HCT116 (cell line): Measurements from ENCODE around the gene GASK1A. TPM values are rescaled to one million over a fixed set of nuclear protein-coding genes. Genes with fewer than 3 reads are reported as not detected.
A peak's percentile ranks its signal among the peaks of the same experiment; 100 is the strongest.

ENCODE experiments used
- ATAC-seq: fragments of 200-7000 bp; cut with Tn5 transposase; 2 replicates; pipeline ENCODE4 v1.9.1; 2020; ENCODE audit warnings: mild to moderate bottlenecking, moderate library complexity
- BruUV-seq: library from RNA; stranded (reverse); fragments of 400-500 nt; replicated peaks from 2 replicates; lab custom pipeline; 2021; lab: Mats Ljungman, UMichigan
- CTCF ChIA-PET: fragments of 300-600 bp; sonication (Branson Sonifier 250); formaldehyde crosslinking; loops from one replicate; lab custom pipeline; 2021; ENCODE audit warnings: antibody characterized with exemption; lab: Charles Lee
- POLR2A ChIA-PET: fragments of 300-600, 350-600 bp; sonication (Branson Sonifier 250); formaldehyde crosslinking; loops from one replicate; lab custom pipeline; 2021; ENCODE audit warnings: antibody characterized with exemption; lab: Charles Lee
- RAD21 ChIA-PET, 2 experiments: fragments of 300-600 bp; sonication (Branson Sonifier 250); formaldehyde crosslinking; loops; one replicate each; lab custom pipeline; 2023; ENCODE audit warnings: low total read pairs in 2 of 2; ENCODE audit not compliant: uncharacterized antibody in 2 of 2, unreplicated experiment in 2 of 2, low non-redundant PET in 1 of 2; lab: Charles Lee
- DNase-seq: peaks from one replicate; pipeline ENCODE4 v3.0.0-alpha.2; 2010; ENCODE audit warnings: low read depth, low spot score
- H2AFZ ChIP-seq: fragments of 200-600 bp; shearing (Covaris generic), sonication (generic); 2 replicates; pipeline ENCODE4 v1.6.1; 2017; ENCODE audit warnings: low read depth, mixed run types, mixed read lengths, antibody characterized with exemption, low read length; ENCODE audit not compliant: poor library complexity, severe bottlenecking
- H3K27ac ChIP-seq: 2 replicates; pipeline ENCODE4 v1.5.1; 2012; ENCODE audit warnings: low read depth, low read length
- H3K27me3 ChIP-seq: fragments of 200-600 bp; sonication (generic); 2 replicates; pipeline ENCODE4 v1.6.1; 2016; ENCODE audit warnings: mixed run types, low read length, mixed read lengths; ENCODE audit not compliant: insufficient read depth
- H3K36me3 ChIP-seq, 2 experiments: fragments of 200-500 bp in 1 of 2; fragments of 200-600 bp in 1 of 2; sonication (Bioruptor generic) in 1 of 2; sonication (generic) in 1 of 2; 2 replicates each; pipeline versions ENCODE4 v1.5.1 to v1.6.1; 2014 to 2016; ENCODE audit warnings: low read length in 2 of 2, inconsistent platforms in 1 of 2, mixed read lengths in 1 of 2, mixed run types in 1 of 2; ENCODE audit not compliant: insufficient read depth in 2 of 2, control insufficient read depth in 1 of 2
- H3K4me1 ChIP-seq, 2 experiments: fragments of 200-600 bp in 1 of 2; sonication (generic) in 1 of 2; 2 replicates each; pipeline versions ENCODE4 v1.5.1 to v1.6.1; 2012 to 2017; ENCODE audit warnings: low read length in 2 of 2, inconsistent platforms in 1 of 2, mild to moderate bottlenecking in 1 of 2, mixed read lengths in 1 of 2, mixed run types in 1 of 2, moderate library complexity in 1 of 2; ENCODE audit not compliant: insufficient read depth in 2 of 2, control insufficient read depth in 1 of 2
- H3K4me2 ChIP-seq: fragments of 200-600 bp; sonication (generic); 2 replicates; pipeline ENCODE4 v1.6.1; 2017; ENCODE audit warnings: mixed run types, low read length, mixed read lengths
- H3K4me3 ChIP-seq, 2 experiments: fragments of 200-600 bp in 1 of 2; sonication (generic) in 1 of 2; replicated peaks in 1 of 2; 2 replicates each; pipeline ENCODE4 v1.5.1; 2011 to 2016; ENCODE audit warnings: low read length in 2 of 2, control low read depth in 1 of 2, low read depth in 1 of 2, mild to moderate bottlenecking in 1 of 2, mixed read lengths in 1 of 2, mixed run types in 1 of 2
- H3K79me2 ChIP-seq: fragments of 200-600 bp; sonication (generic); 2 replicates; pipeline ENCODE4 v1.6.1; 2017; ENCODE audit warnings: mild to moderate bottlenecking, mixed run types, low read length, moderate library complexity, mixed read lengths; ENCODE audit not compliant: insufficient read depth
- H3K9ac ChIP-seq: fragments of 200-600 bp; sonication (generic); 2 replicates; pipeline ENCODE4 v1.6.1; 2016; ENCODE audit warnings: low read length, mixed read lengths
- H3K9me2 ChIP-seq: fragments of 200-600 bp; sonication (generic), shearing (Covaris generic); 2 replicates; pipeline ENCODE4 v1.6.1; 2017; ENCODE audit warnings: mixed run types, mild to moderate bottlenecking, moderate library complexity; ENCODE audit not compliant: insufficient read depth
- H3K9me3 ChIP-seq, 2 experiments: fragments of 200-500 bp in 1 of 2; fragments of 200-600 bp in 1 of 2; sonication (Bioruptor generic) in 1 of 2; sonication (generic) in 1 of 2; 2 replicates each; pipeline ENCODE4 v1.6.1; 2014 to 2017; ENCODE audit warnings: low read length in 2 of 2, mixed read lengths in 2 of 2, inconsistent platforms in 1 of 2, low read depth in 1 of 2, mild to moderate bottlenecking in 1 of 2, mixed run types in 1 of 2, moderate library complexity in 1 of 2; ENCODE audit not compliant: control insufficient read depth in 1 of 2, insufficient read depth in 1 of 2
- H4K20me1 ChIP-seq: fragments of 200-600 bp; sonication (generic), shearing (Covaris generic); 2 replicates; pipeline ENCODE4 v1.6.1; 2017; ENCODE audit warnings: mixed run types, mild to moderate bottlenecking, moderate library complexity; ENCODE audit not compliant: insufficient read depth
- ATF3 ChIP-seq: IDR thresholded peaks from 2 replicates; pipeline ENCODE4 v1.6.1; 2012
- CEBPB ChIP-seq: IDR thresholded peaks from 2 replicates; pipeline ENCODE4 v1.6.1; 2012; ENCODE audit warnings: low read depth
- EGR1 ChIP-seq: IDR thresholded peaks from 2 replicates; pipeline ENCODE4 v1.6.1; 2012; ENCODE audit warnings: low read depth
- EZH2phosphoT487 ChIP-seq: fragments of 200-600 bp; IDR thresholded peaks from 2 replicates; pipeline ENCODE4 v1.6.1; 2018; ENCODE audit warnings: antibody characterized with exemption, borderline replicate concordance
- FOSL1 ChIP-seq: IDR thresholded peaks from 2 replicates; pipeline ENCODE4 v1.6.1; 2012; ENCODE audit warnings: low read depth
- JUND ChIP-seq: IDR thresholded peaks from 2 replicates; pipeline ENCODE4 v1.6.1; 2012
- MAX ChIP-seq: IDR thresholded peaks from 2 replicates; pipeline ENCODE4 v1.6.1; 2012
- POLR2A ChIP-seq: IDR thresholded peaks from 2 replicates; pipeline ENCODE4 v1.7.0; 2011; ENCODE audit warnings: borderline replicate concordance; ENCODE audit not compliant: insufficient read depth, insufficient read length; ENCODE audit errors: extremely low read depth
- POLR2AphosphoS5 ChIP-seq: IDR thresholded peaks from 2 replicates; pipeline ENCODE4 v1.6.1; 2011; ENCODE audit warnings: mild to moderate bottlenecking, low read depth, low read length, moderate library complexity
- RAD21 ChIP-seq: IDR thresholded peaks from 2 replicates; pipeline ENCODE4 v1.6.1; 2012; ENCODE audit warnings: low read depth, mild to moderate bottlenecking
- SIN3A ChIP-seq: IDR thresholded peaks from 2 replicates; pipeline ENCODE4 v1.6.1; 2012; ENCODE audit warnings: low read depth
- SP1 ChIP-seq: IDR thresholded peaks from 2 replicates; pipeline ENCODE4 v1.6.1; 2012; ENCODE audit warnings: low read depth
- SRF ChIP-seq: IDR thresholded peaks from 2 replicates; pipeline ENCODE4 v1.6.1; 2012; ENCODE audit warnings: low read depth
- YY1 ChIP-seq: IDR thresholded peaks from 2 replicates; pipeline ENCODE4 v1.6.1; 2011; ENCODE audit warnings: low read length, low read depth, moderate library complexity, mild to moderate bottlenecking; ENCODE audit not compliant: insufficient replicate concordance; ENCODE audit errors: extremely low read depth
- ZFX ChIP-seq: fragments of 450-650 bp; IDR thresholded peaks from 2 replicates; pipeline ENCODE4 v1.6.1; 2017
- ZNF274 ChIP-seq: fragments of 200-500 bp; sonication (Bioruptor generic); IDR thresholded peaks from 2 replicates; pipeline ENCODE4 v1.6.1; 2014; ENCODE audit warnings: mild to moderate bottlenecking, low read depth, low read length, inconsistent platforms
- intact Hi-C: fragments of 100-400 bp; cut with micrococcal nuclease; formaldehyde crosslinking; loops from 2 replicates; pipeline ENCODE4 v1.10.0; 2022
- total RNA-seq: library from RNA; stranded (reverse); gene quantifications from one replicate; pipeline ENCODE4 v1.2.1, GENCODE V29; 2021; ENCODE audit not compliant: unreplicated experiment
- TF ChIP-seq, protein P1 (sequence below): IDR thresholded peaks from 2 replicates; pipeline ENCODE4 v1.6.1; 2011; ENCODE audit warnings: mild to moderate bottlenecking, low read length, moderate library complexity; ENCODE audit not compliant: insufficient replicate concordance; ENCODE audit errors: extremely low read depth
- TF ChIP-seq, protein P2 (sequence below), 3 experiments: fragments of 200-600 bp in 1 of 3; sonication (generic) in 1 of 3; IDR thresholded peaks in 2 of 3; conservative IDR thresholded peaks in 1 of 3; 2 replicates each; pipeline ENCODE4 v1.5.1; 2012 to 2017; ENCODE audit warnings: low read depth in 2 of 3, low read length in 2 of 3, antibody characterized with exemption in 1 of 3, borderline replicate concordance in 1 of 3, control low read depth in 1 of 3, mild to moderate bottlenecking in 1 of 3, mixed read lengths in 1 of 3, mixed run types in 1 of 3, moderate library complexity in 1 of 3; ENCODE audit not compliant: insufficient read depth in 1 of 3

The GASK1A gene
- total RNA-seq, 1 experiment from 2014 or later = 1.0 TPM

- no peaks in the 10 kb centered on the region for H3K79me2 ChIP-seq
- CTCF ChIA-PET = no interaction called here
- RAD21 ChIA-PET = no interaction called here
- no peaks in the 10 kb centered on the region for H3K36me3 ChIP-seq
- peaks cover 0 to 15% of the 10 kb centered on the region in 2 experiments; a peak in 2 of 4 replicates for H3K4me1 ChIP-seq
- POLR2A ChIA-PET = no interaction called here
- TF ChIP-seq EZH2phosphoT487 (no peak), ZFX (no peak), JUND (0 out of 2 replicates have a peak, but pooled peaks have one; percentile 18), YY1 (no peak), POLR2AphosphoS5 (no peak), FOSL1 (peak; percentile 23; the same call in 1 of the 2 replicates), MAX (no peak), EGR1 (0 out of 2 replicates have a peak, but pooled peaks have one; percentile 30), RAD21 (no peak), SIN3A (no peak), SRF (no peak)
- peak overlapping the region; percentile 22; the same call in 1 of the 2 replicates for H3K4me2 ChIP-seq
- no peak overlapping the region for H2AFZ ChIP-seq
- no peaks in the 10 kb centered on the region for H3K9me3 ChIP-seq
- no TSS peak for BruUV-seq
- H3K9me2 ChIP-seq = no peaks in the 10 kb centered on the region
- DNase-seq (no peak), ATAC-seq (no peak)
- intact Hi-C loops = no loop called here
- no peak overlapping the region for H3K4me3 ChIP-seq
- H3K27ac ChIP-seq = no peak overlapping the region
- no peak overlapping the region for H3K9ac ChIP-seq
- no peaks in the 10 kb centered on the region for H4K20me1 ChIP-seq
- H3K27me3 ChIP-seq = no peaks in the 10 kb centered on the region
Measured at GRCh38 chr3:43004282-43004681, 25.2 kb downstream of the GASK1A start.

DNA sequence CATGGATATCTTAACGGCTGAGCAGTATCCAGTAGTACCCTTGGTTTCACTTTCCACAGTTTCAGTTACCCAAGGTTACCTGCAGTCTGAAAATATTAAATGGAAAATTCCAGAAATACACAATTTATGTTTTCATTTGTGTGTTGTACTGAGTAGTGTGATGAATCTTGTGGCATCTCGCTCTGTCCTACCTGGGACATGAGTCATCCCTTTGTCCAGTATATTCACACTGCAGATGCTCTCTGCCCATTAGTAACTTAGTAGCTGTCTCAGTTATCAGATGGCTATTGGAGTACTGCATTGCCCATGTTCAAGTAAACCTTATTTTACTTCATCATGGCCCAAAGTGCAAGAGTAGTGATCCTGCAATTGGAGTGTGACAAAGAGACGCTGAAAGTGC is 26.1 kb downstream of the GASK1A start:
- Histone ChIP-seq H3K4me3 (no peak overlapping the region), H3K9me2 (no peaks in the 10 kb centered on the region), H3K9ac (no peak overlapping the region), H3K4me1 (peaks cover 0 to 15% of the 10 kb centered on the region in 2 experiments; a peak in 2 of 4 replicates), H3K36me3 (no peaks in the 10 kb centered on the region), H3K27me3 (no peaks in the 10 kb centered on the region), H4K20me1 (no peaks in the 10 kb centered on the region), H3K79me2 (no peaks in the 10 kb centered on the region), H2AFZ (no peak overlapping the region), H3K4me2 (no peak overlapping the region), H3K9me3 (no peaks in the 10 kb centered on the region), H3K27ac (no peak overlapping the region)
- ATAC-seq (no peak), DNase-seq (no peak)
- POLR2A ChIA-PET = no interaction called here
- intact Hi-C loops = no loop called here
- BruUV-seq = no TSS peak
- CTCF ChIA-PET = no interaction called here
- RAD21 ChIA-PET = no interaction called here
- TF ChIP-seq, protein P1, sequence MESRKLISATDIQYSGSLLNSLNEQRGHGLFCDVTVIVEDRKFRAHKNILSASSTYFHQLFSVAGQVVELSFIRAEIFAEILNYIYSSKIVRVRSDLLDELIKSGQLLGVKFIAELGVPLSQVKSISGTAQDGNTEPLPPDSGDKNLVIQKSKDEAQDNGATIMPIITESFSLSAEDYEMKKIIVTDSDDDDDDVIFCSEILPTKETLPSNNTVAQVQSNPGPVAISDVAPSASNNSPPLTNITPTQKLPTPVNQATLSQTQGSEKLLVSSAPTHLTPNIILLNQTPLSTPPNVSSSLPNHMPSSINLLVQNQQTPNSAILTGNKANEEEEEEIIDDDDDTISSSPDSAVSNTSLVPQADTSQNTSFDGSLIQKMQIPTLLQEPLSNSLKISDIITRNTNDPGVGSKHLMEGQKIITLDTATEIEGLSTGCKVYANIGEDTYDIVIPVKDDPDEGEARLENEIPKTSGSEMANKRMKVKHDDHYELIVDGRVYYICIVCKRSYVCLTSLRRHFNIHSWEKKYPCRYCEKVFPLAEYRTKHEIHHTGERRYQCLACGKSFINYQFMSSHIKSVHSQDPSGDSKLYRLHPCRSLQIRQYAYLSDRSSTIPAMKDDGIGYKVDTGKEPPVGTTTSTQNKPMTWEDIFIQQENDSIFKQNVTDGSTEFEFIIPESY = no peak
- TF ChIP-seq ATF3 (no peak), ZFX (no peak), SRF (no peak), MAX (no peak), SIN3A (no peak), SP1 (no peak), ZNF274 (no peak), CEBPB (no peak), POLR2A (no peak), YY1 (no peak), EZH2phosphoT487 (no peak)
- TF ChIP-seq, protein P2, sequence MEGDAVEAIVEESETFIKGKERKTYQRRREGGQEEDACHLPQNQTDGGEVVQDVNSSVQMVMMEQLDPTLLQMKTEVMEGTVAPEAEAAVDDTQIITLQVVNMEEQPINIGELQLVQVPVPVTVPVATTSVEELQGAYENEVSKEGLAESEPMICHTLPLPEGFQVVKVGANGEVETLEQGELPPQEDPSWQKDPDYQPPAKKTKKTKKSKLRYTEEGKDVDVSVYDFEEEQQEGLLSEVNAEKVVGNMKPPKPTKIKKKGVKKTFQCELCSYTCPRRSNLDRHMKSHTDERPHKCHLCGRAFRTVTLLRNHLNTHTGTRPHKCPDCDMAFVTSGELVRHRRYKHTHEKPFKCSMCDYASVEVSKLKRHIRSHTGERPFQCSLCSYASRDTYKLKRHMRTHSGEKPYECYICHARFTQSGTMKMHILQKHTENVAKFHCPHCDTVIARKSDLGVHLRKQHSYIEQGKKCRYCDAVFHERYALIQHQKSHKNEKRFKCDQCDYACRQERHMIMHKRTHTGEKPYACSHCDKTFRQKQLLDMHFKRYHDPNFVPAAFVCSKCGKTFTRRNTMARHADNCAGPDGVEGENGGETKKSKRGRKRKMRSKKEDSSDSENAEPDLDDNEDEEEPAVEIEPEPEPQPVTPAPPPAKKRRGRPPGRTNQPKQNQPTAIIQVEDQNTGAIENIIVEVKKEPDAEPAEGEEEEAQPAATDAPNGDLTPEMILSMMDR (IDR thresholded peaks at IDR 0.05 in 2 of 3, conservative IDR thresholded peaks at IDR 0.05 in 1 of 3; ENCODE audit: borderline replicate concordance in 1 of 3, insufficient read depth in 1 of 3, low read depth in 2 of 3, low read length in 2 of 3) = no peak
